Globus pallidus (tissue), 1 donor: ENCODE results near the gene EMC7.
A peak's percentile ranks its signal among the peaks of the same experiment; 100 is the strongest.
"Not testable (repeated sequence)": the region's sequence is repeated elsewhere in the genome, so short reads cannot be mapped to it uniquely, and the experiment has no call there.

Experiments used
- DNase-seq: peaks from one replicate; pipeline ENCODE4 v3.0.0-alpha.2; 2015; ENCODE audit warnings: low spot score

EMC7 gene

DNA sequence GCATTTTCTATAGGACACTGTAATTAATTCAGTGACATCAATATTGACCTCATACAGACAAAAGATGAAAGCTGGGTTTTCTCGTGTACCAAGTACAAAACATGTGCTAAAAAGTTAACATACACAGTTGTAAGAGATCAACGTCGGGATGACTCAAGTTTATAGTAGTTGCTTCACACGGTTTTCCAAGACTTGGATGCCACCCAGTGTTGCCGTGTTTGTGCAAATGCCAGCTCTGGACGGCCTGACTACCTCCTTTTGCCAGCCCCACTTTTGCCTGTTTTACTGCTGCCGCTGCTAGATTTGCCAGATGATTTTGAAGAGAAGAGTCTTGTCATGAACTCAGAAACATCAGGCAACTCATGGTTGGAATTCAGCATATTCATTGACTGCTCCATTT is 17.6 kb downstream of the EMC7 start:
- no peak for DNase-seq

DNA sequence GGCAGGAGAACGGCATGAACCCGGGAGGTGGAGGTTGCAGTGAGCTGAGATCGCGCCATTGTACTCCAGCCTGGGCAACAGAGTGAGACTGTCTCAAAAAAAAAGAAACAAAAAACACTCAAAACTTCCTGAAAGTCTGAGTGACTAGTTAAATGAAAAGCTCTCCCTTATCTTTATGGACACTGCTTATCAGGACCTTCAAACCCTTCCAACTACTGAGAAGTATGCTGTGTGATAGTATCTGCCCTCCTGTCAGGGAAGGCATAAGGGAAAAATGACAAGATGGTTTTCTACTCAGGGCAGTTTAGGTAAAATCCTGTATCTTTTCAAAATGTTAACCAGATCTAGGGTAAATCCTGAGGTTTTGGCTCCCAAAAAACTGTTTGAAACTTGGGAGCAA is 21.8 kb downstream of the EMC7 start:
- no peak for DNase-seq

DNA sequence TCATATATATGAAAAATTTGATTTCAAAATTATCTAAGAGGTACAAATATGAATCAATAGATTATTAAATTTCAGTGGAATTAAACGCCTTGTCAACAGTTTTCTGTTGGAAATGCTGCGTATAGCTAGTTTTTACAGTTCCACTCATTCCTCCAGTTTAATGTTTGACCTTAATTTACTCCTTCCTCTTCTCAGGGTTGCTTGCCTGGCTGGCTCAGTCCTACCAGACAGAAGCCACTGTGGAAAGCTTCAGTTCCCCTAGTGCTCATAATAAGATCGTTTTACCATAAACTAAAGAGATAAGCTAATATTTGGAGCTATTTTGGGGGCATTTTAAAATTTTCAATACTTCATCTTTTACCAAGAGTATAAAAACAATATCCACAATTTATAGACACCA is 22.8 kb downstream of the EMC7 start:
- DNase-seq, result no peak

DNA sequence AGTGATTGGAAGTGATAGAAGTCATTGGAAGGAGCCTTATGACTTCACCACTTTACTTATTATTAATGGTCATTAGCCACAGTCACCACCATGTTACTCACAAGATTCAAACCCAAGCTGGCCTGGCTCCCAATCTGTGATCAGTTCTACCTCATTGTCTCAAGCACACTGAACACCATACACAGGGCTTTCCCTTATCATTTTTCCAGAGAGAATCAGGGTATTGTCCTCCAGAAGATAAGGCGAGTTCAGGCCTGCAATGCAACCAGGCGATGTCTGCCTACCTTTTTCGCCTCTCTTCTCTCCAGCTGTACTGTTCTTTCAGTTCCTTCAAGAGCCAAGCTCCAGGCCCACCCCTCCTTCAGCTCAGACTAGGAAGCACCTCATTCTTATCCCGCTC is 24.9 kb downstream of the EMC7 start:
- no peak for DNase-seq

DNA sequence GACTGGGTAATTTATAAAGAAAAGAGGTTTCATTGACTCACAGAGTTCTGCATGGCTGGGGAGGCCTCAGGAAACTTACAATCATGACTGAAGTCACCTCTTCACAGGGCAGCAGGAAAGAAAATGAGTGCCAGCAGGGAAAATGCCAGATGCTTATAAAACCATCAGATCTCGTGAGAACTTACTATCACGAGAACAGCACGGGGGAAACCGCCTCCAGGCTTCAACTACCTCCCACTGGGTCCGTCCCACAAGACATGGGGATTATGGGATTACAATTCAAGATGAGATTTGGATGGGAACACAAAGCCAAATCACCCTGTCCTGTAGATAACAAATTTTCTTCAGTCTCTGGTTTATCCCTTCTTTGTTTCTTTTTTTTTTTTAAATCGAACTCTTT is 31.7 kb downstream of the EMC7 start:
- DNase-seq, result no peak

DNA sequence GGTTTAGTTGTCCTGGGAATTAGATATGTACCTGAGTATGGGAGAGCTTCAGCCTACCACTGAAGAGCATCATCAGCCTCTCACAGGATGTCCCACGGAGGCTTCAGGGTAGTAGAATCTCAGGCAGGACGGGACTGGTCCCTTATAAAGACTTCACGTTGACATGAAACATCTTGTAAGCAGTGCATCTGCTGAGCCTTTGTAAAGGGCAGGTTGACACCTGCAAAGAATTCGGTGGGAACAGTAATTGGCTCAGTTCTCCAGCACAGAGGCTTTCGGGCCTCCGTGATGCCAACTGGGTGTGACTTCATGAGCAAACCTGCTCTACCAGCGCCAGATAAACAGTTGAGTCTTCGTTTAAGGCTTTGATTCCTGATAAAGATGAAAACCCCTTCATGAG is 35.7 kb downstream of the EMC7 start:
- DNase-seq, result no peak

DNA sequence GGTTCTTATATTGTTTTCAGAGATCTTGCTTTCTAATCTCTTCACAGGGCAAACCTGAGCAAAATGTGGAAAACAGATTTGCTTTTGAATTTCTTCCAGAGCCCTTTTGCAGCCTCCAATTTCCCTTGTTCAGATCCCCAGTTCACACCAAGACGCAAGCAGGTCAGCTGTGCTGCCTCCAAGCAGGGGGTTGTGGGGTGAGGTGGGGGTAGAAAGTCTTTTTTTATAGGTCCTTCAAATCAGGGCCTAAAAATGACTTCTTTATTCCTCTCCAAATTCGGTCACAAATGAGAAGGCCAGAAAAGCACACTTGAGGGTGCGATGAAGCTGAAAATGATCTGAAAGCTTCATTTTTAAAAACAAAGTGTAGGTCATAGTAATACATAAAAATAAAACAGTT is 36.4 kb downstream of the EMC7 start:
- DNase-seq, result no peak

DNA sequence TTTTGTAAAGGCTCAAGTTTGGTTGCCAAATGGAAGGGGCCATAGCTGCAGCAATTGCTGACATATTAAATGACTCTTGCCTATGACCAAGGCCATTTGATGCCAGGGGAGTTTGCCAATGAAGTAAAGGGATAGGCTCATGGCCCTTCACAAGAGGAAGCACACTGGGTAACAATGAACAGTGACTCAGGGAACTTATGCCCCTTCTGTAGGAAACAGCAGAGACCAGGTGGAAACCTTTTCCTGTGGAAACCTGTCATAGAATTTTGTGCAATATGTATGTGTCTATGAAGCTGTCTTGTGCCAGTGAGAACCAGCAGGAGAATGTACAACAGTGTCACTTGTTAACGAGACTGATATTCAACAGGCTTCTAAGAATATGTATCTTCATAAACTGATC is 37.2 kb downstream of the EMC7 start:
- DNase-seq, result no peak

DNA sequence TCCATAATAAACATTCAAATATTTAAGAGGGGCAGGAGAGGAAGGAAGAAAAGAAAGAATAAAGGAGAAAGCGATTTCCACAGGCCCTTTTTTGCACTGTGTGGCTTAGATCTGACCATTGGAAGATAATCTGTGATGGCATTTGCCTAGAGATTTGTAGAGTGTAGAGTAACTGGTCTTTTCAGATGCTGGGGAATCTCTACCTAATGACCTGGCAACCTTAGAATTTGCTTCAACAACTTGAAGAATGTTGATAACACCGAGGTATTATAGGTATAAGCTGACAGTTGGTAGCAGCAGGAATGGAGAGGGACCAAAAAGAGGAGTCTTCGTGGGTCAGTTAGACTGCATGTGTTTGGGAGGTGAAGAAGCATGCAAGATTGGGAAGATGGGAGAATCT is 41.7 kb downstream of the EMC7 start:
- no peak for DNase-seq

DNA sequence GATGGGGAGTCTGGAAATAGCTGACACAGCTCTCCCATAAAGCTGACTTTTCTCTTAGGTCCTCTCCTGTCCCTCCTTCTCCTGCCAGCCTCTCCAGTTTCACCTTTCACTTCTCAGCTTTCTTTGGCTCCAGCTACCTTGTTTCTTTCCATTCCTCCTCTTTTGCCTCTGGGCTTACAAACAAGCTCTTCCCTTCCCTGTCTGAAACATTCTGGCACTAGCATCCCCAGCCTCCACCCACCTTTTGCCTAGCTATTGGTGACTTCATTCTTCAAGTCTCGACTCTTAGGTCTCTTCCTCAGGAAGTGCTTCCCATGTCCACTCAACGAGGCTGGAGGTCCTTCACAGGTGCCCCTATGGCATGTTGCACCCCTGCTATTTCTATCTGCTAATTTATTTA is 42.2 kb downstream of the EMC7 start:
- DNase-seq, result no peak

DNA sequence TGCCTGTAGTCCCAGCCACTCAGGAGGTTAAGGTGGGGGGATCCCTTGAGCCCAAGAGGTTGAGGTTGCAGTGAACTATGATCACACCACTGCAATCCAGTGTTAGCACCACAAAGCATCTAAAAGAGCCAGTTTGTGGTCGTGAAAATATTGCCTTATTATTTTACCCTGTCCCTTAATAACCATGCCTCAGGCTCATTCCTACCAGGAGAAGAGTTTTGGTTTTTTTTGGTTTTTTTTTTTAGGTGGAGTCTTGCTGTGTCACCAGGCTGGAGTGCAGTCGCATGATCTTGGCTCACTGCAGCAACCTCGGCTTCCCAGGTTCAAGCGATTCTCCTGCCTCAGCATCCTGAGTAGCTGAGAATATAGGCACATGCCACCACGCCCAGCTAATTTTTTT is 44.8 kb downstream of the EMC7 start:
- no peak for DNase-seq

DNA sequence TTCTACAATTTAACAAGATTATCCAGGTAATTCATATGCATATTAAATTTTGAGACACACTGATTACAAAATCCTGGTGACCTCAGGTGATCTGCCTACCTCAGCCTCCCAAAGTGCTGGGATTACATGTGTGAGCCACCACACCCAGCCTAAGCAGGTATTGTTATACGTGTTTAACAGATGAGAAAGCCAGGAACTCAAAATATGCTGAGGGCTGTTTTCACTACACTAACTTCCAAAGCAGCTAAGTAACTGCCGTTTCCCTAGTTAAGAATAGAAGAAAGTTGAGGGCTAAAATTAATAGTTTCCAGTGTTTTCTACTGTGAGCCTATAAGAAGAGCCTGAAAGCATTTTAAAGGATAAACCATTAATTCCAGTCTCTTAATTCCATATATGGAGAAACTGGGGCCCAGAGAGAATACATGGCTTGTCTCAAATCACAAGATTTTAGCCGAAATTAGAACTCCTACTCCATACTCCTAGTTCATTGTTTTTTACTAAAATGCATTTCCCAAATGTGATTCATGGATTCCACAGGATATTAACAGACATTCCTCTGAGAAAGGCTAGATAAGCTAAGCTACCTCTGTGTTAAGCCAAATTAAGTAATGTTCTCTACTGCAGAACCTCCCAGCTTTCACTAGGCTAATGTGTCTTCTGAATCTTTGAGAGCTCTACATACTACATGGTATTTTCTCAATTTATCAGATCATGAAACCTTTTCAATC is 45.6 kb downstream of the EMC7 start:
- no peak for DNase-seq

DNA sequence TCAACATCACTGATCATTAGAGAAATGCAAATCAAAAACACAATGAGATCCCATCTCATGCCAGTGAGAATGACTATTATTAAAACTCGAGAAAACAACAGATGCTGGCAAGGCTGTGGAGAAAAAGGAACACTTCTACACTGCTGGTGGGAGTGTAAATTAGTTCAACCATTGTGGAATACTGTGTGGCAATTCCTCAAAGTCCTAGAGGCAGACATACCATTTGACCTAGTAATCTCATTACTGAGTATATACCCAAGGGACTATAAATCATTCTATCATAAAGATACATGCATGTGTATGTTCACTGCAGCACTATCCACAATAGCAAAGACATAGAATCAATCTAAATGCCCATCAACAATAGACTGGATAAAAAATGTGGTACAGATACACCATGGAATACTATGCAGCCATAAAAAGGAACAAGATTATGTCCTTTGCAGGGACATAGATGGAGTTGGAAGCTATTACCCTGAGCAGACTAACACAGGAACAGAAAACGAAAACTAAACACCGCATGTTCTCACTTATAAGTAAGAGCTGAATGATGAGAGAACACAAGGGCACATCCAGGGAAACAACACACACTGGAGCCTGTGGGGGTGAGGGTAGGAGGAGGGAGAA is 47.5 kb downstream of the EMC7 start:
- DNase-seq, result no peak

DNA sequence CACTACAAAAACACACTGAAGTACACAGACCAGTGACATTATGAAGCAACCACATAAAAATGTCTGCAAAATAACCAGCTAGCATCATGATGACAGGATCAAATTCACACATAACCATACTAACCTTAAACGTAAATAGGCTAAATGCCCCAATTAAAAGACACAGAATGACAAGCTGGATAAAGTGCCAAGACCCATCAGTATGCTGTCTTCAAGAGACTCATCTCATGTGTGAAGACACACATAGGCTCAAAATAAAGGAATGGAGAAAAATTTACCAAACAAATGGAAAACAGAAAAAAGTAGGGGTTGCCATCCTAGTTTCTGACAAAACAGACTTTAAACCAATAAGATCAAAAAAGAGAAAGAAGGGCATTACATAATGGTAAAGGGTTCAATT is 51.3 kb downstream of the EMC7 start:
- not testable (repeated sequence) for DNase-seq

DNA sequence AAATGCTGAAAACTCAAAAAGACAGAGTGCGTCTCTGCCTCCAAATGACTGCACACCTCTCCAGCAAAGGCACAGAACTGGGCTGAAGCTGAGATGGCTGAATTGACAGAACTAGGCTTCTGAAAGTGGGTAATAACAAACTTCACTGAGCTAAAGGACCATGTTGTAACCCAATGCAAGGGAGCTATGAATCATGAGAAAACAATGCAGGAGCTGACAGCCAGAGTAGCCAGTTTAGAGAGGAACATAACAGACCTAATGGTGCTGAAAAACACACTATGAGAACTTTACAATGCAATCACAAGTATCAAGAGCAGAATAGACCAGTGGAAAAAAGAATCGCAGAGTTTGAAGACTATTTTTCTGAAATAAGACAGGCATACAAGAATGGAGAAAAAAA is 52.5 kb downstream of the EMC7 start:
- DNase-seq, result no peak

DNA sequence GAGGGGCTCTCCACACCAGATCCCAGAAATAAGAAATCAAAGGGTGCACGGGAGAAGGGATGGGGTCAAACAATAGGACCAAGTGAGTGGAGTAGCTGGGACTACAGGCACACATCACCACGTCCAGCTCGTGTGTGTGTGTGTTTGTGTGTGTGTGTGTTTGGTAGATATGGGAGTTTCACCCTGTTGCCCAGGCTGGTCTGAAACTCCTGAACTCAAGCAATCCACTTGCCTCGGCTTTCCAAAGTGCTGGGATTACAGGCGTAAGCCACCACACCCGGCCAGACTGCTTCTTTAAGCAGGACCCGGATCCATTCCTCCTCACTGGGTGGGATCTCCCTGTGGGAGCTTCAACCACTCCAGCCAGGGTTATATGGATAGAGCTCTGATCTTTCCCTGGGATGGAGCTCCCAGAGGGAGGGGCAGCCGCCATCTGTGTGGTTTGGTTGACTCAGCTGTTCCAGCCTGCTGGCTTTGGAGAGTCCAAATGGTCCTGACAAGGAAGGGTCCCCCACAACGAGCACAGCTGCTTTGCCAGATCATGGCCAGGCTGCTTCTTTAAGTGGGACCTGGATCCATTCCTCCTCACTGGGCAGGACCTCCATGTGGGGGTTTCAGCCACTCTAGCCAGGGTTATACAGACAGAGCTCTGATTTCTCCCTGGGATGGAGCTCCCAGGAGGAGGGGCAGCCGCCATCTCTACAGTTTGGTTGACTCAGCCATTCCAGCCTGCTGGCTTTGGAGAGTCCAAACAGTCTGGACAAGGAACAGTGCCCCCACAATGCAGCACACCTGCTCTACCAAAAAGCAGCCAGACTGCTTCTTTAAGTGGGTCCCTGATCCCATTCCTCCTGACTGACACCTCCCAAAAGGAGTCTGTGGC is 53.5 kb downstream of the EMC7 start:
- no peak for DNase-seq

DNA sequence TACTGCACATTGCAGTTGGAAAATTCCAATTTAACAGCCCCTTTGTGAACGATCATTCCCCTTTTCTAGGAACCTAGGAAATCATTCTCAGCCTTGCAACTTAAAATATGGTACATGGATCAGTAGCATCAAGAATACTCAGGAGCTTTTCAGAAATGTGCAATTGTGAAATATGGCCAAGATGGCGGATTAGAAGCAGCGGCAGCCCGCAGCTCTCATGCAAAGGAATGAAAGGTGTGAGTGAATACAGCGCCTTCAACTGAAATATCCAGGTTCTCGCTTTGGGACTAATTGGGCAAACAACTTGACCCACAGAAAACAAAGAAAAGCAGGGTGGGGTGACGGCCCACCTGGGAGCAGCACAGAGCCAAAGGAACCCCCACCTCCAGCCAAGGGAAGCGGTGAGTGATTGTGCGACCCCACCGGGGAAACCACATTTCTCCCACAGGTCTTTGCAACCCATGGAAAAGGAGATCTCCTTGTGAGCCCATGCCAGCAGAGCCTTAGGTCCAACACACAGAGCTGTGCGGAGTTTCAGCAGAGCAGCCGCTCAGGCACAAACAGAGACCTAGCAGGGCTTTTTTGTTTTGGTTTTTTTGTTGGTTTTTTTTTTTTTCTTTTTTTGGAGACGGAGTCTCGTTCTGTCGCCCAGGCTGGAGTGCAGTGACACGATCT is 55.1 kb downstream of the EMC7 start:
- no peak for DNase-seq

DNA sequence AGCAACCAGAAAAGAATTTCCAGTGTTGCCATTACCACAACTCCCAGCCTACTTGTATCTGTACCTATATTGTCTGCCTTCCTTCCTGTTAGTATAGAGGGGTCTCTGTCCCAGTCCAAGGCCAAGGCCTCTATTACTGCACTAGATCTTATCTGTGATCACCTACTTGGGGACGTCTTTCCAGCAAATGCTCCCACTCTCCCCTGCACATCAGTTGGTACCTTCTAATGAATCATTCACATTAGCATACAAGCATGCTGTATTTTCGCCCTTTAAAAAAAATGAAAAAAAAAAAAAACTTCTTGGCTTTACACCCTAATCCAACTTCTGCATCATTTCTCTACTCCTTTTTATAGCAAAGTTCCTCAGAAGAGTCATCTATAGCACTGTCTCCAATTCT is 57.8 kb downstream of the EMC7 start:
- no peak for DNase-seq

DNA sequence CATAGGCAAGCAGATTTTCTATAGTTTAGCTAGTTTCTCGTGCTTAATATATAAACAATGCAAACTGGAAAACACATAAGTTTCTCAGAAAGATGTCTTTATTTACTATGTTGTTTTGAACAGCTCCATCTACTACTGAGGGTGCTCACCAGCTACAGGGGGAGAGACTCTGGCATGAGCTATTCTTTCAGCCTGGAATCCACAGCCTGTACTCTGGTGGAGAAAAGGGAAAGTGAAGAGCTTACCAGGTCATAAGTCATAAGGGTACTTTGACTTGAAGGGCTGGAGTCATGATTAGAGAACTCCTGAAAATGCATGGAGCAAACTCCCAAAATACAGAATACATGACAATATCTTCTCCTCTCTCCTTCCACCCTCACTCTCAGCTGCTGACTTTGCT is 58.3 kb downstream of the EMC7 start:
- no peak for DNase-seq

DNA sequence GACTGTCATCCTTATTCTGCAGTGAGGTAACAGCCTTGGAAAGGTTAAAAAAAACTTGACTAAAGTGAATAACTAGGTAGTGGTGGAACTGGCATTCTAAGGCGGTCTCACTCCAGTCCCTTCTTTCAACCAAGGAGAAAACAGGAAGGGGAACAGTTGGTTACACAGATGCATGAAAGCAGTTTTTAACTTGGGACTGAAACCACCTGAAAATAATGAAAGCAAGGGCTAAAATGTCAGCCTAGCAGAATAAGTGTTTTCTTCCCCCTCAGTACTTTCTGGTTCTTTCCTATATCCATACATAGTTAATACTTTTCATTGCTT is 61.9 kb downstream of the EMC7 start:
- DNase-seq, result peak; percentile 17

DNA sequence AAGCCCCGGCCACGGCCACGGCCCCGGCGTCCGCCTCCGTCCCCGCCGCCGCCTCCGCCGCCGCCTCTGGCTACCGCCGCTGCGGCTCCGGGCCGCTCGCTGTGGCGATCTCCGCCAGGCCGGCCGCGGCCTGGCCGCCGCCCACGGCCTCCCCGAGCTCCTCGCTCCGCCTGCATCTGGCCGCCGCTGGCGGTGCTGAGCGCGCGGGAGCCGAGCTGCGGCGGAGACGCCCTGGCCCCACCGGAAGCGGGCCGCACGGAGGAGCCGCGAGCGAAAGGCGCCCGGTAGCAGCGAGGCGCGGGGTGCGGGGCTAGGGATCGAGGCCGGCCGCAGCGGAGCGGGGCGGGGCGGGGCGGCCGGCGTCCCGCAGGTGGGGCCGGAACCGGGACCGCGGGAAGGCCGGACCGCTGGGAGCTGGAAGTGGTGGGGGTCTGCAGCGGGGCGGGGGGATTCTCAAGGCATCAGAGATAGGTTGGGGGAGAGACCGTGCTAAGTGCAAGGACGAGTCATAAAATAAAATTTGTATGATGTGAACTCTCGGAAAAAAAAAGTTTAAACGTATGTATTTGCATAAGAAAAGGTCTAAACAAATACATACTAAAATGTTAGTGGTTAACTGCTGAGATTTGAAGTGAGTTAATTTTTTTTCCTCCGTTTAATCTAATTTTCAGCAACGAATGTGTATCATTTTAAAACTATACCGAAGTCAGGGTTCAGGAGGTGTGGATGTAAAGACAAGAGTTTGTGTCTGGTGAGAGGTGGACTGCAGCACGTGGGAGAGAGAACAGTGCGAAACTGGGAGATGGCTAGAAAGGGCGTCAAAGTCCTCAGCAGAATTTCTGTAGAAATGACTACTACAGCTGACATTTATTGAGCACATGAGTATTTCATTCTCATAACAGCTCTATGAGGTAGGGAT is 62.5 kb downstream of the EMC7 start, which contains the start of gene AVEN:
Gene AVEN (minus strand): TSS at position 334 of the 919 bp plus-strand sequence. CDS start 158 bp downstream, at position 176.
- peak; percentile 17 for DNase-seq
